WTC11 (cell line): ENCODE measurements around the gene TNS2.

ENCODE experiments used
- ATF1 ChIP-seq: sonication (generic); formaldehyde crosslinking; IDR thresholded peaks from 2 replicates; pipeline ENCODE4 v1.8.1; 2023; ENCODE audit warnings: mild to moderate bottlenecking, moderate library complexity, missing genetic modification reagents
- CTCF ChIP-seq: fragments of 200-600 bp; IDR thresholded peaks from 2 replicates; pipeline ENCODE4 v1.8.0; 2022; ENCODE audit warnings: antibody characterized with exemption
- SP1 ChIP-seq: sonication (generic); formaldehyde crosslinking; conservative IDR thresholded peaks from 2 replicates; pipeline ENCODE4 v1.8.1; 2022; ENCODE audit warnings: missing genetic modification reagents
- ZNF263 ChIP-seq: sonication (generic); formaldehyde crosslinking; IDR thresholded peaks from 2 replicates; pipeline ENCODE4 v1.8.1; 2022; ENCODE audit warnings: low read depth, mild to moderate bottlenecking, moderate library complexity, missing genetic modification reagents
- ZNF317 ChIP-seq: sonication (generic); formaldehyde crosslinking; IDR thresholded peaks from 2 replicates; pipeline ENCODE4 v1.8.1; 2023; ENCODE audit warnings: low read depth, mild to moderate bottlenecking, moderate library complexity, missing genetic modification reagents, borderline replicate concordance

GRCh38 chr12:53093777-53094393, 44.0 kb downstream of the TNS2 start:
- TF ChIP-seq CTCF (no peak), ZNF317 (CRISPR knock-in tag) (no peak), SP1 (CRISPR knock-in tag) (no peak), ATF1 (CRISPR knock-in tag) (no peak), ZNF263 (CRISPR knock-in tag) (no peak)
